Neuronal stem cell (in vitro differentiated cells): ENCODE results near the gene RNF166.

Experiments used
- DNase-seq: peaks from one replicate; pipeline ENCODE4 v3.0.0-alpha.2; 2013; ENCODE audit warnings: low spot score
- H2AFZ ChIP-seq: one replicate; pipeline ENCODE4 v1.6.1; 2013; ENCODE audit warnings: mild to moderate bottlenecking, low read length, inconsistent platforms
- H2AK5ac ChIP-seq: 2 replicates; pipeline ENCODE4 v1.6.1; 2013; ENCODE audit warnings: low read depth, mild to moderate bottlenecking, inconsistent platforms, low read length, moderate library complexity, mixed read lengths
- H2BK120ac ChIP-seq: 2 replicates; pipeline ENCODE4 v1.6.1; 2013; ENCODE audit warnings: low read depth, mild to moderate bottlenecking, inconsistent platforms, low read length, moderate library complexity, mixed read lengths
- H2BK12ac ChIP-seq: one replicate; pipeline ENCODE4 v1.6.1; 2013; ENCODE audit warnings: low read length, inconsistent platforms
- H2BK15ac ChIP-seq: 2 replicates; pipeline ENCODE4 v1.6.1; 2013; ENCODE audit warnings: mild to moderate bottlenecking, low read length, inconsistent platforms, mixed read lengths
- H2BK5ac ChIP-seq: one replicate; pipeline ENCODE4 v1.6.1; 2013; ENCODE audit warnings: inconsistent platforms, mild to moderate bottlenecking, low read length, moderate library complexity
- H3K14ac ChIP-seq: one replicate; pipeline ENCODE4 v1.6.1; 2013; ENCODE audit warnings: low read length, inconsistent platforms
- H3K18ac ChIP-seq: 2 replicates; pipeline ENCODE4 v1.6.1; 2013; ENCODE audit warnings: low read length, inconsistent platforms
- H3K23ac ChIP-seq: 2 replicates; pipeline ENCODE4 v1.6.1; 2013; ENCODE audit warnings: low read depth, mild to moderate bottlenecking, mixed read lengths, low read length, inconsistent platforms; ENCODE audit not compliant: poor library complexity
- H3K27ac ChIP-seq: replicated peaks from 3 replicates; pipeline ENCODE4 v1.5.1; 2013; ENCODE audit warnings: low read length, inconsistent platforms
- H3K27me3 ChIP-seq, 3 experiments: 2 replicates each; pipeline ENCODE4 v1.6.1; 2013; ENCODE audit warnings: low read length in 3 of 3, mild to moderate bottlenecking in 2 of 3, inconsistent platforms in 1 of 3, low read depth in 1 of 3, mixed read lengths in 1 of 3, moderate library complexity in 1 of 3; ENCODE audit not compliant: control insufficient read depth in 3 of 3, insufficient read depth in 3 of 3
- H3K36me3 ChIP-seq, 2 donors: replicated peaks in 1 of 2; 2 replicates each; pipeline ENCODE4 v1.6.1; 2013; ENCODE audit warnings: low read length in 2 of 2; ENCODE audit not compliant: control insufficient read depth in 2 of 2, insufficient read depth in 2 of 2
- H3K4ac ChIP-seq: 2 replicates; pipeline ENCODE4 v1.6.1; 2013; ENCODE audit warnings: inconsistent platforms, mild to moderate bottlenecking, low read length, moderate library complexity
- H3K4me1 ChIP-seq, 2 donors: 1 replicate in 1 of 2; 2 replicates in 1 of 2; pipeline ENCODE4 v1.6.1; 2013; ENCODE audit warnings: low read length in 2 of 2, low read depth in 1 of 2; ENCODE audit not compliant: control insufficient read depth in 2 of 2, insufficient read depth in 1 of 2
- H3K4me2 ChIP-seq: one replicate; pipeline ENCODE4 v1.6.1; 2013; ENCODE audit warnings: mild to moderate bottlenecking, low read length, inconsistent platforms; ENCODE audit not compliant: insufficient read depth, poor library complexity, severe bottlenecking
- H3K4me3 ChIP-seq, 2 donors: 2 replicates each; pipeline ENCODE4 v1.5.1; 2013; ENCODE audit warnings: low read length in 2 of 2, mild to moderate bottlenecking in 2 of 2, inconsistent platforms in 1 of 2, moderate library complexity in 1 of 2
- H3K79me1 ChIP-seq: one replicate; pipeline ENCODE4 v1.6.1; 2013; ENCODE audit warnings: low read depth, mild to moderate bottlenecking, inconsistent platforms, low read length, moderate library complexity
- H3K9ac ChIP-seq: one replicate; pipeline ENCODE4 v1.6.1; 2013; ENCODE audit warnings: mild to moderate bottlenecking, low read depth, low read length, inconsistent platforms; ENCODE audit not compliant: poor library complexity
- H3K9me3 ChIP-seq, 2 donors: replicated peaks in 1 of 2; 2 replicates each; pipeline versions ENCODE3 to v1.6.1; 2013; ENCODE audit warnings: low read length in 2 of 2, mild to moderate bottlenecking in 2 of 2, inconsistent platforms in 1 of 2, low read depth in 1 of 2, mixed read lengths in 1 of 2, moderate library complexity in 1 of 2; ENCODE audit not compliant: control insufficient read depth in 2 of 2, insufficient read depth in 1 of 2
- H4K8ac ChIP-seq: one replicate; pipeline ENCODE4 v1.6.1; 2013; ENCODE audit warnings: low read depth, mild to moderate bottlenecking, inconsistent platforms, low read length, moderate library complexity
- H4K91ac ChIP-seq: one replicate; pipeline ENCODE4 v1.6.1; 2013; ENCODE audit warnings: low read length, low read depth, mild to moderate bottlenecking, inconsistent platforms; ENCODE audit not compliant: poor library complexity
- WGBS, 2 donors: extraction: QIAGEN DNeasy Blood & Tissue Kit; methylation state at CpG; one replicate each; pipeline ENCODE4 v1.1.7; 2013; ENCODE audit warnings: missing lambda C conversion rate in 2 of 2, mixed read lengths in 1 of 2; ENCODE audit not compliant: insufficient read length in 2 of 2, insufficient replicate concordance in 1 of 2; ENCODE audit errors: extremely low coverage in 2 of 2; 5-methylcytosine and 5-hydroxymethylcytosine counted together

Gene RNF166

DNA sequence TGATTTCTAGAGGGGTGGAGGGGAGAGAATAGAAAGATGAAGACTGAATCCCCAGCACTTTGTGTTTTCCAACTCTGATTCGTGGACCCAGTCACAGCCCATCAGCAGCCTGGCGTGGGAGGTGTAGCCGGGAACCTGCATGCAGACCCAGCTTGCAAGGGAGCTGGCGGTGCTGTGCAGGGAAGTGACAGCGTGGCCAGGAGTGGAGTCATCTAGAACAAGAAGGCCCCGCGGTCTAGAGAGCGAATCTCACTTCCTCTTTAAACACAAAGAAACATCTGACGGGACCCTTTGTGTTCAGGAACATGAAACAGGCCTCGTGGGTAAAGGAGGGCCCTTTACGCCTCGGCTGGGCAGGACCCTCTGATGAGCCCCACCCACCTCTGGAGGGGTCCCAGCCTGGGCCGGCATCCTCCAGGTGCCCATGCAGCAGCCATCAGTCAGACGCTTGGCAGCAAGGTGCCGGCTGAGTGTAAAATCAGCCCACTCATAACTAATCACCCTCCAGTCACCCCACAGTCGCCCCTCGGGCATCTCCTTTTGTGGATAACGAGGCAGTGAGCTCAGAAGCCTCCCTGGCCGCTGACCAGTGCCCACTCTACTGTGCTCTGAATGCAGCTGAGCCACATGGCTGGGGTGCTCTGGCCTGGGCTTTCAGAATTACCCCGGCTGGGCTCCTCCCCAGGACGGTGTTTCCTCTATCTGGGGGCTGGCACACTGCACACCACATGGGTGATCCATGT lies 24.3 kb downstream of the RNF166 start:
- Histone ChIP-seq H3K4ac (peak overlapping the region; percentile 37), H3K4me2 (no peak overlapping the region), H2BK120ac (no peak overlapping the region), H4K91ac (no peak overlapping the region), H2AK5ac (no peak overlapping the region), H4K8ac (no peak overlapping the region), H2BK15ac (peak overlapping the region; percentile 67), H3K9ac (peak overlapping the region; percentile 44), H3K9me3 (no peaks in the 10 kb centered on the region), H3K14ac (no peak overlapping the region), H3K23ac (peak overlapping the region; percentile 99), H3K79me1 (no peaks in the 10 kb centered on the region), H3K27me3 (peaks cover 8 to 30% (median 21%) of the 10 kb centered on the region in 3 experiments), H3K27ac (no peak overlapping the region), H3K4me3 (no peak overlapping the region), H2AFZ (peak overlapping the region; percentile 69), H3K36me3 (no peaks in the 10 kb centered on the region), H3K4me1 (peaks cover 15 to 21% of the 10 kb centered on the region in 2 donors), H2BK5ac (no peak overlapping the region), H2BK12ac (peak overlapping the region; percentile 58), H3K18ac (no peak overlapping the region)
- WGBS, 2 donors, result no CpG with 5 or more reads among the region's 21 CpGs
- no peak for DNase-seq

DNA sequence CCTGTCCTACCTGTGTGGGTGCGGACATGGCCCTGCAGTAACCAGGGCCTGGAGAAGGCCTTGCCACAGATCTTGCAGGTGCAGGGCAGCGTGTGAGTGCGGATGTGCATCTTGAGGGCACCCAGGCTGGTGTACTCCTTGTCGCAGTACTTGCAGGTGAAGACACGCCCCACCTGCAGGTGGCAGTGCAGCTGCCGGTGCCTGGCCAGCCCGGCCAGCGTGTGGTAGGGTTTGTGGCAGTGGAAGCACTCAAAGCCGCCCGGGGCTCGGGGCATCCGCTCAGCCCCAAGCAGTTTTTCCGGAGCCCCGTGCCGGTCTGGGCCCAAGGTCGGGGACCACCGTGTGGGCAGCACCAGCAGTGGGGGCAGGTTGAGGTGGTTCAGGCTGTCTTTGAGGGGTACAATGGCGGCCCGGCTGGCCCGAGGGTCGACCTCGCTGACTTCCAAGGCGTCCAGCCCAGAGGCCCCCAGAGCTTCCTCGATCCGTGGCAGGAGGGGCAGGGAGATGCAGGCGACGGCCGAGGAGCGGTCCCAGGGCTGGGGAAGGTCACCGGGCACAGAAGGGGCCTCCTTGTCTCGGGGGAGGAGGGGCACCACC lies 25.0 kb downstream of the RNF166 start:
- Histone ChIP-seq H3K4ac (peak overlapping the region; percentile 93), H4K8ac (peak overlapping the region; percentile 17), H3K9me3 (no peaks in the 10 kb centered on the region), H2BK5ac (no peak overlapping the region), H3K18ac (peak overlapping the region; percentile 48), H2AFZ (peak overlapping the region; percentile 69), H3K14ac (peak overlapping the region; percentile 82), H3K4me3 (no peak overlapping the region), H2AK5ac (peak overlapping the region; percentile 56), H3K36me3 (no peaks in the 10 kb centered on the region), H3K79me1 (no peaks in the 10 kb centered on the region), H3K4me2 (no peak overlapping the region), H3K23ac (peak overlapping the region; percentile 99), H4K91ac (peak overlapping the region; percentile 72), H3K4me1 (peaks cover 11 to 19% of the 10 kb centered on the region in 2 donors), H3K27ac (no peak overlapping the region), H2BK15ac (peak overlapping the region; percentile 67), H2BK12ac (peak overlapping the region; percentile 90), H3K9ac (peak overlapping the region; percentile 86), H3K27me3 (peaks cover 8 to 26% (median 17%) of the 10 kb centered on the region in 3 experiments), H2BK120ac (no peak overlapping the region)
- no peak for DNase-seq
- WGBS, 2 donors, result no CpG with 5 or more reads among the region's 31 CpGs

DNA sequence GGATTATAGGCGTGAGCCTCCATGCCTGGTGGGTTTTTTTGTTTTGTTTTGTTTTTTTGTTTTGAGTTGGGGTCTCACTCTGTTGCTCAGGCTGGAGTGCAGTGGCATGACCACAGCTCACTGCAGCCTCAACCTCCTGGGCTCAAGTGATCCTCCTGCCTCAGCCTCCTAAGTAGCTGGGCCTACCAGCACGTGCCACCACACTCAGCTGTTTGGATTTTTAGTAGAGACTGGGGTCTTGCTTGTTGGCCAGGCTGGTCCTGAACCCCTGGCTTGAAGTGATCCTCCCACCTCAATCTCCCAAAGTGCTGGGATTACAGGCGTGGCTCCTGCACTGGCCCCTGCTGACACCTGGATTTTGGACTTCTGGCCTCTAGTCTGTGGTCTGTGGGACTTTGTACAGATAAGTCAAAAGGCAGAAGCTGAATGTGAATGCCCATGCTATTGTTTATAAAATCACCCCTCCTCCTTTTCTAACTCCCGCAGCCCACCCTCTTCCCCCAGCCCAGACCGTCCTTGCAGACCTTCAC lies 25.6 kb downstream of the RNF166 start:
- WGBS, 2 donors, result no CpG with 5 or more reads among the region's 5 CpGs
- peaks cover 8 to 14% of the 10 kb centered on the region in 2 donors for H3K4me1 ChIP-seq

More for the DNA sequence above, 25.6 kb downstream of the RNF166 start:
- Histone ChIP-seq H2AK5ac (peak overlapping the region; percentile 56), H3K36me3 (no peaks in the 10 kb centered on the region), H3K4me2 (no peak overlapping the region), H2BK120ac (no peak overlapping the region), H3K27me3 (peaks cover 5 to 20% (median 11%) of the 10 kb centered on the region in 3 experiments), H3K4ac (peak overlapping the region; percentile 93), H3K18ac (no peak overlapping the region), H3K9ac (peak overlapping the region; percentile 86), H2BK15ac (no peak overlapping the region), H3K4me3 (no peak overlapping the region), H2BK12ac (peak overlapping the region; percentile 90), H3K23ac (peak overlapping the region; percentile 99), H2BK5ac (no peak overlapping the region), H4K8ac (no peak overlapping the region), H4K91ac (peak overlapping the region; percentile 72), H3K9me3 (no peaks in the 10 kb centered on the region), H3K27ac (no peak overlapping the region), H3K79me1 (no peaks in the 10 kb centered on the region), H3K14ac (peak overlapping the region; percentile 82), H2AFZ (no peak overlapping the region)
- DNase-seq, result no peak
